Right atrium auricular region (tissue), 2 donors: Measurements from ENCODE around the gene TMEM184C. TPM values are rescaled to one million over a fixed set of nuclear protein-coding genes. Genes with fewer than 3 reads are reported as not detected.

Experiments used
- DNase-seq: peaks from one replicate; pipeline ENCODE4 v3.0.0-alpha.2; 2019; ENCODE audit warnings: low spot score
- H3K27ac ChIP-seq, 2 donors: fragments of 200-600 bp; sonication (generic); 1 replicate in 1 of 2; 2 replicates in 1 of 2; pipeline ENCODE4 v1.5.1; 2016 to 2019
- H3K27me3 ChIP-seq, 2 donors: fragments of 200-600 bp; sonication (generic); one replicate each; pipeline versions ENCODE4 v1.5.1 to v1.6.0; 2017 to 2019
- H3K36me3 ChIP-seq: fragments of 200-600 bp; sonication (generic); one replicate; pipeline ENCODE4 v1.5.1; 2016
- H3K4me1 ChIP-seq, 2 donors: fragments of 200-600 bp; sonication (generic); one replicate each; pipeline versions ENCODE4 v1.5.1 to v1.6.0; 2017 to 2019
- H3K4me3 ChIP-seq, 2 donors: fragments of 200-600 bp; sonication (generic); 1 replicate in 1 of 2; 2 replicates in 1 of 2; pipeline ENCODE4 v1.5.1; 2017 to 2019; ENCODE audit warnings: mild to moderate bottlenecking in 1 of 2, moderate library complexity in 1 of 2
- H3K9me3 ChIP-seq, 2 donors: fragments of 200-600 bp; sonication (generic); one replicate each; pipeline ENCODE4 v1.5.1; 2019
- CTCF ChIP-seq, 2 donors: fragments of 200-600 bp; sonication (generic); IDR thresholded peaks; one replicate each; pipeline ENCODE4 v1.5.1; 2019; ENCODE audit warnings: antibody characterized with exemption in 2 of 2
- total RNA-seq, 2 donors: library from RNA; depleted of rRNA; stranded (reverse); fragments of >200 nt; gene quantifications; one replicate each; pipeline ENCODE4 v1.1.0, GENCODE V29; 2016

The TMEM184C gene
- total RNA-seq, 2 donors from 2014 or later, result 20.9 to 27.5 TPM

- no peaks in the 10 kb centered on the region for H3K4me1 ChIP-seq
- no peak overlapping the region for H3K27ac ChIP-seq
- no peak for TF ChIP-seq CTCF (IDR thresholded peaks at IDR 0.05)
- no peaks in the 10 kb centered on the region for H3K27me3 ChIP-seq
- no peak overlapping the region for H3K4me3 ChIP-seq
- DNase-seq, result no peak
- peaks cover 78% of the 10 kb centered on the region for H3K36me3 ChIP-seq
- H3K9me3 ChIP-seq, result no peaks in the 10 kb centered on the region
Measured at GRCh38 chr4:147633113-147633512, 15.9 kb downstream of the TMEM184C start.

DNA sequence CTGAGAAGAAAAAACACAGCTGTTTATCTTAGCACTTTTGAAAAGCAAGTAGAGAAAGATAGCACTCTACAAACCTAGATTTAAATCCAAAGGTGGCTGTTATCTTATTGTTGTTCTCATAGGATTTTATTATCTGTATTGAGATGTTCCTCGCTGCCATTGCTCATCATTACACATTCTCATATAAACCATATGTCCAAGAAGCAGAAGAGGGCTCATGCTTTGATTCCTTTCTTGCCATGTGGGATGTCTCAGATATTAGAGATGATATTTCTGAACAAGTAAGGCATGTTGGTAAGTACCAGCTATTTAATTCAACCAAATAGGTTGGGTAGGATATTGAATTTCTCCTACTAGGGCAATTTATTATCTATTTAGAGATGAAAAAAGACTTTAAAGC lies 16.4 kb downstream of the TMEM184C start:
- Histone ChIP-seq H3K36me3 (peaks cover 73% of the 10 kb centered on the region), H3K4me1 (no peaks in the 10 kb centered on the region), H3K27ac (no peak overlapping the region), H3K4me3 (no peak overlapping the region), H3K27me3 (no peaks in the 10 kb centered on the region), H3K9me3 (no peaks in the 10 kb centered on the region)
- no peak for TF ChIP-seq CTCF (IDR thresholded peaks at IDR 0.05)
- no peak for DNase-seq

- no peak for TF ChIP-seq CTCF (IDR thresholded peaks at IDR 0.05)
Measured at GRCh38 chr4:147635348-147635747, 18.2 kb downstream of the TMEM184C start.

DNA sequence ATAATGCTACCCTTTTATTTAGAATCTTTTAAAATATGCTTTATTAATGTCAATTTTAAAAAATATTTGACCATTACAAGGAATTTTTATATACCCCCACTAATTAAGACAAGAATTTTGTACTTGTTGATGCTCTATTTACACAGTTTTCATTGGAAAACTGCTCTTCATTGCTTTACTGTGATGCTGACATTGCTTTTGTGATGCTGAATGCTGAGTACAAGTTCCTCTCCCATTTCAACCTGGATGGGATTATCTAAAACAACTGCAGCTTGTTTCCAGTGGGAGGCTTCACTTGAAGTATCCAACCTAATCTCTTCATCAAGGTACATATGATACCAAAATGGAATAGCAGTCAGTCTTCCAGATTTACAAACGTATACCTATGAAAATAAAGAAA lies 21.2 kb downstream of the TMEM184C start:
- Histone ChIP-seq H3K4me3 (no peak overlapping the region), H3K36me3 (peaks cover 40% of the 10 kb centered on the region), H3K27ac (no peak overlapping the region), H3K27me3 (no peaks in the 10 kb centered on the region), H3K9me3 (no peaks in the 10 kb centered on the region), H3K4me1 (no peaks in the 10 kb centered on the region)
- DNase-seq, result no peak
- TF ChIP-seq CTCF (IDR thresholded peaks at IDR 0.05), result no peak

More at GRCh38 chr4:147635348-147635747, 18.2 kb downstream of the TMEM184C start:
- no peaks in the 10 kb centered on the region for H3K4me1 ChIP-seq
- H3K4me3 ChIP-seq, result no peak overlapping the region
- no peak overlapping the region for H3K27ac ChIP-seq
- peaks cover 64% of the 10 kb centered on the region for H3K36me3 ChIP-seq
- DNase-seq, result no peak
- no peaks in the 10 kb centered on the region for H3K27me3 ChIP-seq
- H3K9me3 ChIP-seq, result no peaks in the 10 kb centered on the region

DNA sequence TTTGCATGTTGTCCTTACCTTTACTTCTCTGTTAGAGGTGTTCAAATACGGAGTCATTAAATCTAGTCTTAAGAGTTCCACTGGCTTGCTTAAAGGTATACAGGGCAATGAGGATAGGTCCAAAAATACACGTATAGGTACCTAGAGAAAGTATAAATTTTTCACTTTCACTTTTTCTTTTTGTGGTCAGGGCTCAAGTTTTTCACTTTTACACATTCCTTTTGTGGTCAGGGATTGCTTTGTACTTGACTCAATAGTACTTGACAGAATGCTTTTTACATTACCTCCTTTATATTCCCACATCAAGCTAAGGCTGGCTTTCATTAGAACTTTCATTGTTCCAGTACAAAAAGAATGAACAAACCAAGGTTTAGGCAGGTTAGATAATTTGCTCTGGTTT lies 21.7 kb downstream of the TMEM184C start:
- Histone ChIP-seq H3K27me3 (no peaks in the 10 kb centered on the region), H3K27ac (no peak overlapping the region), H3K36me3 (peaks cover 34% of the 10 kb centered on the region), H3K9me3 (no peaks in the 10 kb centered on the region), H3K4me3 (no peak overlapping the region), H3K4me1 (no peaks in the 10 kb centered on the region)
- no peak for TF ChIP-seq CTCF (IDR thresholded peaks at IDR 0.05)
- no peak for DNase-seq

DNA sequence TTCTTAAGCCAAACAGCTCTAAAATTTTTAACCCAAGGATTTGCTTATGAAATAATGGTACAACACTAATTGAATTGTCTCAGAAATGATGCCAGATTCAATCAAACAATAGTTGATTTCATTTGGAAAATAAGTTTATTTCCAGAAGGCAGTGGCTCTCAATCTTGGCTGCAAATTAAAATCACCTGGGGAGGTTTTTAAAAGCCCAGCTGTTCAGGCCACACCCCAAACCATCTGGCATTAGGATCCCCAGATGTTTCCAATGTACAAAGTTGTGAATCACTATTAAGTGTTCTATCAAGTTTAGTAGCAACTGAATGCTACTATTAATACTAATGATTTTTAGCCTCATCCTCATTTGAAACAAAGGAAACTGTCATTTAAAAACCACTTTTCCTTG lies 22.2 kb downstream of the TMEM184C start:
- TF ChIP-seq CTCF (IDR thresholded peaks at IDR 0.05), result no peak
- Histone ChIP-seq H3K27me3 (no peaks in the 10 kb centered on the region), H3K4me1 (no peaks in the 10 kb centered on the region), H3K4me3 (no peak overlapping the region), H3K27ac (no peak overlapping the region), H3K9me3 (no peaks in the 10 kb centered on the region), H3K36me3 (peaks cover 30% of the 10 kb centered on the region)
- DNase-seq, result no peak
